AG04450 (cell line): Measurements from ENCODE around the gene HPSE. TPM values are rescaled to one million over a fixed set of nuclear protein-coding genes. Genes with fewer than 3 reads are reported as not detected.

Experiments
- CTCF ChIA-PET: fragments of 300-600, 350-600 bp; formaldehyde crosslinking; extraction: SDS; loops from one replicate; lab custom pipeline; 2022; ENCODE audit warnings: antibody characterized with exemption, inconsistent platforms; lab: Charles Lee
- POLR2A ChIA-PET: fragments of 350-600 bp; formaldehyde crosslinking; extraction: SDS; loops from one replicate; lab custom pipeline; 2021; ENCODE audit warnings: antibody characterized with exemption, inconsistent platforms; lab: Yijun Ruan, JAX
- DNase-seq: peaks from one replicate; pipeline ENCODE4 v3.0.0-alpha.2; 2011; ENCODE audit warnings: low read depth, low spot score
- H3K27ac ChIP-seq: one replicate; pipeline ENCODE4 v1.5.1; 2012; ENCODE audit warnings: low read depth, low read length, control low read depth
- H3K27me3 ChIP-seq: one replicate; pipeline ENCODE4 v1.6.0; 2012; ENCODE audit warnings: low read length; ENCODE audit not compliant: control insufficient read depth, insufficient read depth
- H3K4me3 ChIP-seq: 2 replicates; pipeline ENCODE4 v1.5.1; 2011; ENCODE audit warnings: mild to moderate bottlenecking, low read depth, low read length, control low read depth
- H3K9me3 ChIP-seq: 2 replicates; pipeline ENCODE4 v1.5.1; 2012; ENCODE audit warnings: low read length; ENCODE audit not compliant: control insufficient read depth, insufficient read depth
- polyA plus RNA-seq: library from polyadenylated mRNA; depleted of rRNA; stranded (reverse); fragments of >200 nt; gene quantifications from 2 replicates; pipeline ENCODE4 v1.2.3, GENCODE V29; 2011; rRNA removed
- small RNA-seq: library from RNA; depleted of rRNA; stranded (forward); fragments of <200 nt; gene quantifications from one replicate; pipeline ENCODE3, GENCODE V24; 2012; ENCODE audit warnings: low read depth; ENCODE audit not compliant: insufficient read length
- TF ChIP-seq, protein P1 (sequence below): IDR thresholded peaks from 2 replicates; pipeline ENCODE4 v1.5.1; 2011; ENCODE audit warnings: low read depth, low read length, control low read depth, inconsistent platforms

Gene HPSE
- polyA plus RNA-seq, 1 experiment, result 0.37 TPM

DNA sequence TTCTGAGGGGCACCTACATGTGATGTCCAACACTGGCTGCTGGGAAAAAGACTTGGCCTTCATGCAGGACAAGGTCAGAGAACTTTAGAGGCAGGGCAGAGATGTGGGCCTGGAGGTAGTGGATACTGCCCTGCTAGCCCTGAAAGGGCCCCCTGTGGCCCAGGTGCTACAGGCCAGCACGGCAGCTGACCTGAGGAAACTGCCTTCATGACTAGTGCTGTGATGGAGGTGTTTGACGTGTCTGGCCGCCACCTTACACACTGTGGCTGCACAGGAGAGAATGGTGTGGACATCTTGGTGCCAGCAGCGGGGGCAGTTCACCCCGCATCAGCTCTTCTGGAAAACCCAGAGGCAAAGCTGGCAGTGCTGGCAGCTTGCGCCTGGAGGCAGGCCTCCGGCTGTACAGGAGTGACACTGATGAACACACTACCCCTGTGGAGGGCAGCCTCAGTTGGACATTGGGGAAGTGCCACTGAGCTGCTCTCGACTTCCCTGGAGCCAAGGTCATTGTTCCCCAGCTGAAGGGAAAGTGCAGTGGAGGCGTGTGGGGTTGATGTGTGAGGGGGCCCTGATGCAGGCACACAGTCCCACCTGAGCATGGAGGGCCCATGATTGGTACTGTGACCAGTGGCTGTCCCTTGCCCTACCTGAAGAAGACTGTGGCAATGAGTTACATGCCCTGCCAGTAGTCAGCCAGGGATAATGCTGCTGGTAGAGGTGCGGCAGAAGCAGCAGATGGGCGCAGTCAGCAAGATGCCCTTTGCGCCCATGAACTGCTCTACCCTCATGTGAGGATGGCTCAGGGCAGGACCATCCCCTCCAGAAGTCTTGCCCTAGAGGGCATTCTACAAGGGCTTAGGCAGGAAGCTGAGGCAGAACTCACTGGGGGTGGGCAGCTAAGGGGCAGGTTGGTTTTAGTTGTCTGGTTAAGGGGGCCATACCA is 87.0 kb downstream of the HPSE start:
- Histone ChIP-seq H3K9me3 (no peaks in the 10 kb centered on the region), H3K27me3 (no peaks in the 10 kb centered on the region), H3K4me3 (no peak overlapping the region), H3K27ac (no peak overlapping the region)
- ChIA-PET POLR2A (no interaction called here), CTCF (interaction anchor here (1.1 kb wide), 1 partner anchor 13 kb away, joined by 3 read pairs; no protein-coding TSS in a partner anchor)
- TF ChIP-seq, protein P1, sequence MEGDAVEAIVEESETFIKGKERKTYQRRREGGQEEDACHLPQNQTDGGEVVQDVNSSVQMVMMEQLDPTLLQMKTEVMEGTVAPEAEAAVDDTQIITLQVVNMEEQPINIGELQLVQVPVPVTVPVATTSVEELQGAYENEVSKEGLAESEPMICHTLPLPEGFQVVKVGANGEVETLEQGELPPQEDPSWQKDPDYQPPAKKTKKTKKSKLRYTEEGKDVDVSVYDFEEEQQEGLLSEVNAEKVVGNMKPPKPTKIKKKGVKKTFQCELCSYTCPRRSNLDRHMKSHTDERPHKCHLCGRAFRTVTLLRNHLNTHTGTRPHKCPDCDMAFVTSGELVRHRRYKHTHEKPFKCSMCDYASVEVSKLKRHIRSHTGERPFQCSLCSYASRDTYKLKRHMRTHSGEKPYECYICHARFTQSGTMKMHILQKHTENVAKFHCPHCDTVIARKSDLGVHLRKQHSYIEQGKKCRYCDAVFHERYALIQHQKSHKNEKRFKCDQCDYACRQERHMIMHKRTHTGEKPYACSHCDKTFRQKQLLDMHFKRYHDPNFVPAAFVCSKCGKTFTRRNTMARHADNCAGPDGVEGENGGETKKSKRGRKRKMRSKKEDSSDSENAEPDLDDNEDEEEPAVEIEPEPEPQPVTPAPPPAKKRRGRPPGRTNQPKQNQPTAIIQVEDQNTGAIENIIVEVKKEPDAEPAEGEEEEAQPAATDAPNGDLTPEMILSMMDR, result no peak
- DNase-seq, result no peak

Small RNAs within 50 kb of the gene (small RNA-seq; reads per million reads assigned to genes)
- not detected for gene AC114781.5

Other genes starting within 250 kb of the HPSE start
- gene PLAC8, start 220.1 kb downstream of the HPSE start, polyA plus RNA-seq, result 0.11 and 0.33 TPM in 2 replicates
- 13.9 and 18.9 TPM in 2 replicates for gene COQ2, start 50.0 kb downstream of the HPSE start, polyA plus RNA-seq
- 12.2 and 15.4 TPM in 2 replicates for gene HELQ, start 121.0 kb upstream of the HPSE start, polyA plus RNA-seq
- 31.1 and 40.1 TPM in 2 replicates for gene MRPS18C, start 121.2 kb upstream of the HPSE start, polyA plus RNA-seq
- 19.4 and 30.1 TPM in 2 replicates for gene ABRAXAS1, start 150.3 kb upstream of the HPSE start, polyA plus RNA-seq
- gene GPAT3, start 201.3 kb upstream of the HPSE start, polyA plus RNA-seq, result 11.6 and 15.0 TPM in 2 replicates